ENCODE results near the gene NFATC1. TPM values are rescaled to one million over a fixed set of nuclear protein-coding genes. Genes with fewer than 3 reads are reported as not detected.

The NFATC1 gene
- total RNA-seq, 1 donor from 2014 or later: 18.3 TPM

- Histone ChIP-seq H3K27me3 (ENCODE audit: low read depth) (no peaks in the 10 kb centered on the region), H3K4me3 (no peak overlapping the region), H3K4me1 (no peaks in the 10 kb centered on the region), H3K36me3 (peaks cover 36% of the 10 kb centered on the region), H3K9me3 (replicated peaks) (no peaks in the 10 kb centered on the region), H3K27ac (replicated peaks) (no peak overlapping the region)
- no peak for TF ChIP-seq CTCF (IDR thresholded peaks at IDR 0.05; ENCODE audit: borderline replicate concordance)
- intact Hi-C loops (cut with micrococcal nuclease): no loop called here
- DNase-seq: no peak
Observed at GRCh38 chr18:79354350-79354749, 41.4 kb upstream of the NFATC1 start.

- Histone ChIP-seq H3K4me3 (no peak overlapping the region), H3K9me3 (replicated peaks) (no peaks in the 10 kb centered on the region), H3K36me3 (peaks cover 40% of the 10 kb centered on the region), H3K4me1 (no peaks in the 10 kb centered on the region), H3K27ac (replicated peaks) (no peak overlapping the region), H3K27me3 (ENCODE audit: low read depth) (no peaks in the 10 kb centered on the region)
- intact Hi-C loops (cut with micrococcal nuclease): no loop called here
- no peak for DNase-seq
- TF ChIP-seq CTCF (IDR thresholded peaks at IDR 0.05; ENCODE audit: borderline replicate concordance): no peak
Observed at GRCh38 chr18:79355433-79356335, 40.0 kb upstream of the NFATC1 start.

GRCh38 chr18:79356435-79356834 is 39.3 kb upstream of the NFATC1 start:
- H3K9me3 ChIP-seq (replicated peaks): no peaks in the 10 kb centered on the region
- H3K27me3 ChIP-seq (ENCODE audit: low read depth): no peaks in the 10 kb centered on the region
- H3K36me3 ChIP-seq: peaks cover 47% of the 10 kb centered on the region
- no peak overlapping the region for H3K4me3 ChIP-seq
- H3K4me1 ChIP-seq: no peaks in the 10 kb centered on the region
- no peak overlapping the region for H3K27ac ChIP-seq (replicated peaks)
- intact Hi-C loops (cut with micrococcal nuclease): no loop called here
- no peak for DNase-seq
- TF ChIP-seq CTCF (IDR thresholded peaks at IDR 0.05; ENCODE audit: borderline replicate concordance): no peak

GRCh38 chr18:79360933-79361332 is 34.8 kb upstream of the NFATC1 start:
- no peak for TF ChIP-seq CTCF (IDR thresholded peaks at IDR 0.05; ENCODE audit: borderline replicate concordance)
- intact Hi-C loops (cut with micrococcal nuclease): no loop called here
- Histone ChIP-seq H3K27me3 (ENCODE audit: low read depth) (no peaks in the 10 kb centered on the region), H3K4me1 (no peaks in the 10 kb centered on the region), H3K4me3 (no peak overlapping the region), H3K36me3 (peaks cover 61% of the 10 kb centered on the region), H3K27ac (replicated peaks) (no peak overlapping the region), H3K9me3 (replicated peaks) (no peaks in the 10 kb centered on the region)
- no peak for DNase-seq

GRCh38 chr18:79361766-79362522 is 33.8 kb upstream of the NFATC1 start:
- Histone ChIP-seq H3K4me3 (no peak overlapping the region), H3K36me3 (peaks cover 68% of the 10 kb centered on the region), H3K27ac (replicated peaks) (no peak overlapping the region), H3K4me1 (no peaks in the 10 kb centered on the region), H3K27me3 (ENCODE audit: low read depth) (no peaks in the 10 kb centered on the region), H3K9me3 (replicated peaks) (no peaks in the 10 kb centered on the region)
- TF ChIP-seq CTCF (IDR thresholded peaks at IDR 0.05; ENCODE audit: borderline replicate concordance): no peak
- DNase-seq: no peak
- intact Hi-C loops (cut with micrococcal nuclease): no loop called here

All from left ventricle myocardium inferior (tissue), 1 donor.